Retinal pigment epithelial cell (primary cell): ENCODE measurements around the gene CYFIP2.

Source experiments
- DNase-seq: peaks from one replicate; pipeline ENCODE4 v3.0.0-alpha.2; 2010; ENCODE audit warnings: low read depth
- H3K4me3 ChIP-seq: 2 replicates; pipeline ENCODE4 v1.5.1; 2011; ENCODE audit warnings: mild to moderate bottlenecking, low read length, control low read depth, moderate library complexity
- TF ChIP-seq, protein P1 (sequence below): conservative IDR thresholded peaks from 2 replicates; pipeline ENCODE4 v1.5.1; 2011; ENCODE audit warnings: low read depth, low read length, control low read depth, inconsistent platforms

CYFIP2 gene

DNA sequence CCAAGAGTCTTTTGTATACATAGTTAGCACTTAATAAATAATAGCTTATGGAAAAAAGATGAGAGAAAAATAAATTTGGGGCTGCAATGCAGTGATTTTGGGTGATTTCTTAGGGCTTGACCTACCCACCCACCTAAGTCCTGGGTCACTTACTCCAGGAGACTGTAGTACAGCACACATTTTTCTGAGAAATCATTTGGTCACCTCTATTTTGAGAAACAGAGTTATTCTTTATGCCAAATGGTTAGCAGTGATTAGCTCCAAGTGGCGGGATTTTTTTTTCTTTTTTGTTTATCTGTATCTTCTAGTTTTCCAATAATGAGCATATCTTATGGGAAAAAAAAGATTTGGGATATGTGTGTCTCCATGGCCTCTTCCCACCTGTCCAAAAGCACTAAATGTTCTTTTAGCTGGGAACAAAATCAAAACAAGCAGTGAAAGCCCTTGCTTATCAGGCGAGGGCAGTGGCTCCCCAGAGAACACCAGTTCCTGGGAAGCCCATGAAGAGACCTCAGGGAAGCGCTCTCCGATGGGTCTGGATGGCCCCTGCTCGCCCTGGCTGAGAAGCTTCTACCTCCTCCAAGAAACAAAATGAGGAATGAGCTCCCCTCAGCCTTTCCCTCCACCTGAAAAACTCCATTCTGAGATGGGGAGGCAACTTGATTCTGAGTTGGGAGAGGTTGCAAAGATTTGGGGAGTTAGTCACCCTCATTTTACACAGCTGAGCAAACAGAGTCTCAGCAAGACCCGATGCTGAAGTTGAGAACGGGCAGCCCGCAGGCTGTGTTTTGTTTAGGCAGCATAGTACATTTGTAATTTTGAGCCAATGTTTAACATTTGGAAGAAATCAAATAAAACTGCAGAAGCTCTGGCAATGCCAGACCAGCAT, 69.9 kb downstream of the CYFIP2 start:
- TF ChIP-seq, protein P1, sequence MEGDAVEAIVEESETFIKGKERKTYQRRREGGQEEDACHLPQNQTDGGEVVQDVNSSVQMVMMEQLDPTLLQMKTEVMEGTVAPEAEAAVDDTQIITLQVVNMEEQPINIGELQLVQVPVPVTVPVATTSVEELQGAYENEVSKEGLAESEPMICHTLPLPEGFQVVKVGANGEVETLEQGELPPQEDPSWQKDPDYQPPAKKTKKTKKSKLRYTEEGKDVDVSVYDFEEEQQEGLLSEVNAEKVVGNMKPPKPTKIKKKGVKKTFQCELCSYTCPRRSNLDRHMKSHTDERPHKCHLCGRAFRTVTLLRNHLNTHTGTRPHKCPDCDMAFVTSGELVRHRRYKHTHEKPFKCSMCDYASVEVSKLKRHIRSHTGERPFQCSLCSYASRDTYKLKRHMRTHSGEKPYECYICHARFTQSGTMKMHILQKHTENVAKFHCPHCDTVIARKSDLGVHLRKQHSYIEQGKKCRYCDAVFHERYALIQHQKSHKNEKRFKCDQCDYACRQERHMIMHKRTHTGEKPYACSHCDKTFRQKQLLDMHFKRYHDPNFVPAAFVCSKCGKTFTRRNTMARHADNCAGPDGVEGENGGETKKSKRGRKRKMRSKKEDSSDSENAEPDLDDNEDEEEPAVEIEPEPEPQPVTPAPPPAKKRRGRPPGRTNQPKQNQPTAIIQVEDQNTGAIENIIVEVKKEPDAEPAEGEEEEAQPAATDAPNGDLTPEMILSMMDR, result no peak
- no peak for DNase-seq

DNA sequence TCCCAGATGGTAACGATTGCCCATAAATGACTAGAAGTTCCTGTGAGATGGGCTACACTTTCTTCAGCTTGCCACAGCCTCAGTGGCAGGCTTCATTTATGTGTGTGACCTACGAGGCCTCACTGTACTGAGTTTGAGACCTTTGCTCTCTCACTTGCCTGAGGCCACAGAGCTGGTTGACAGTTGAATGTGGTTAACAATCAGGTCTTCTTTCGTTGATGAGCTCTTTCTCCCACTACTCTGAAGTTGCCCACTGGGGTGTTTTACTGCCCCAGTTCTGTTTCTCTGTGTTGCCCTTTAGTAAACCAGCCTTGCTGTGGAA, 70.5 kb downstream of the CYFIP2 start:
- TF ChIP-seq, protein P1, result no peak
- DNase-seq, result no peak
- no peak overlapping the region for H3K4me3 ChIP-seq

More for the DNA sequence above, 69.9 kb downstream of the CYFIP2 start:
- no peak overlapping the region for H3K4me3 ChIP-seq

DNA sequence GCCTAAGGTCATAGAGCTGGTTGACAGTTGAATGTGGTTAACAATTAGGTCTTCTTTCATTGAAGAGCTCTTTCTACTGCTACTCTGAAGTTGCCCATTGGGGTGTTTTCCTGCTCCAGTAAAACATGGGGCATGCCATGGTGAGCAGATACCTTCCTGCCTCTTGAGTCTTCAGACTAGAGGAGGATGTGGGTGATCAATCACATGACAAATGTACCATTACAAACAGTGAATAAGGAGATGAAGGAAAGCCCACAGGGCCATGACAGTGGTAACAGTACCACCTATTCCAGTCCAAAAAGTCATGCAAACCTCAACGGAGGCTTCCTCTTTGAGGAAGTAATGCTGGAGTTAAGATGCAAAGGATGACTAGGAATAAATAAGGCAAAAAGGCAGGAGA, 73.5 kb downstream of the CYFIP2 start:
- no peak overlapping the region for H3K4me3 ChIP-seq
- no peak for DNase-seq
- TF ChIP-seq, protein P1, result no peak

DNA sequence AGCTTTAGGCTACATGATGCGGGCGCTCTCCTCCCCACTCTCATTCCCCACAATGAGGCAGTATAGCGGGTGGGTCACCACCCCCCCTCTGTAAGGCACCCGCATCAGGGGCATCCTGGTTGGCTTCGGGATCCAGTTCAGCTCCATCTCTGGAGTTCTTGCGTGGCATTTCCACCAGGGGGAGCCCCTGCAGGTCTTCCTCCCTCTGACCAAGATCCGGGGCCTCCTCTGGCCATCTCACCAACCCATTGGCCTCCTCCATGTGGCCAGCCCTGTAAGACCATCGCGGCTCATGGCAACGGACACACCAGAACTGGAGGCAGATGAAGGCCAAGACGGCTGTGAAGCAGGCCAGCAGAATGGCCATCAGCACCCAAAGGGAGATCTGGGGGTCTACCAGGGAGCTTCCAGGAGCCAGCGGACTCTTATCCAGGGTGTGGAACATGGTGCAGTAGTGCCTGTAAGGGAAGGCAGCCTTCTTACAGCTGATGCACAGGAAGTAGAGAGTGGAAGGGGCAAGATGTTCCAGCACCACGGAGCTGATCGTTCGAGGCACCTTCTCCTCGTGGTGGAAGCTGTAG, 77.0 kb downstream of the CYFIP2 start:
- H3K4me3 ChIP-seq, result no peak overlapping the region
- TF ChIP-seq, protein P1, result peak; percentile 69
- no peak for DNase-seq

DNA sequence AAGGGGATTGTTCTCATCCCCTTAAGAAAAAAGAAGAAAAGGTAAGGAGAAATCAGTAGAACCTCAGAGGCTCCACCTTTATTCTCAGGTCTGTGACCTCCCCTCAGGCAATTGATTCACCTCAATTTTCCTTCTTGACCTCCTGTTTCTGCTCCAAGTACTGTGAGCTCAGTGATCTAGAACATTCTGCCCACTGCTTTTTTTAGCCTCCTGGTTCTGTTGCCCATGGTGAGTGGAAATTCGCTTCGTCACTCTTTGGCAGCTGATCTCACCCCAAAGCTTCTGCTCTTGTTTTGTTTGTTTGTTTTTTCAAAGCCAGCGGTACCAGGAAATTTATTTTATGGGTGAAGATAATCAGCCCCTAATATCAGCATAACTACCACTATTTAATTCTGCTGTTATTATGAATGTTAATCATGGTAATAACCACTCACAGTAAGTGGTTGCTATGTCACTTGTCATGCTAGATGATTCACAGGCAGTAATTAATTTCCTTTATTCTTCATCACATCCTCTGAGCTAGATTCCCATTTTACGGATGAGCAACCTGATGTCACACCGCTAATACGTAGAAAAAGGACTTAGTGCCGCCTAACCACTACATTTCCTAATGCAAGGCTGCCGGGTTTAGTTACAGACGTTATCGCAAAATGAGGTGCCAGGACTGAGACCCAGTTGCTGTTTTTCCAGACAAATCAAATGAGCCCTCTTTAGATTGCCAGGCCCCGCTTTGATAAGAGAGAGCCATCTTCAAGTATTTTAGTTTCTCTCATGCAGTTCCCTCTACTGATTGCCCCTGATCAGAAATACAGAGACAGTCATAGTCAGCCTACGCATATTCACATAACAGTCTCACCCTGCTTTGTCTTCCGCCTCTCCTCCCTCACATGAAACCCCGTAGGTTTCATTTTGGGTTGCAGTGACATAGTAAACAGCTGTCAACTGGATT, 78.2 kb downstream of the CYFIP2 start:
- TF ChIP-seq, protein P1, result no peak
- H3K4me3 ChIP-seq, result no peak overlapping the region
- DNase-seq, result no peak

DNA sequence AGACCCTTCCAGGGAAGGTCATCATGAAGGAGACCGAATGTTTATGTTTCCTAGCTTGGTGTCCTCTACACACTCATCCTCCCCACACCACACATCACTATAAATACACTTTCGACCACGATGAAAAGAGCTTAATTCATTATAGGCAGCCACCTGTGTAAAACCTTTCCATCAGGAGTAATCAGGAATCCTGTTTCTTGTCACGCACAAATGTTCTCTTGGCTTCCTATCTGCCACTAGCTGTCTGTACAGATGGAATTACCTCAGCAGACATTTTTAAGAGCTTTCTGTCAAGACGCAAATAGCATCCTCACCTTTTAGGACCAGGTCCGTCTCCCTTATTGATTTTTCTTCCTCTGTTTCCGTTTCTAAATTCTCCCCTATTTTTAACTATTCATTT, 79.1 kb downstream of the CYFIP2 start:
- no peak overlapping the region for H3K4me3 ChIP-seq
- no peak for DNase-seq
- TF ChIP-seq, protein P1, result no peak
